Pancreas (tissue), 10 donors: ENCODE data around the gene SLC51A. TPM values are rescaled to one million over a fixed set of nuclear protein-coding genes. Genes with fewer than 3 reads are reported as not detected.

Experiments
- ATAC-seq, 4 donors: fragments of 200-7000 bp; cut with Tn5 transposase; one replicate each; pipeline versions ENCODE4 v1.8.0 to v1.9.1; 2020; ENCODE audit warnings: mild to moderate bottlenecking in 4 of 4, moderate library complexity in 4 of 4
- DNase-seq, 6 donors: peaks; one replicate each; pipeline ENCODE4 v3.0.0-alpha.2; 2020
- FAIRE-seq: peaks from 2 replicates; lab custom pipeline; 2012; peaks lifted over from hg19 to GRCh38; lab: Jason Lieb, UNC
- H3K27ac ChIP-seq, 4 donors: fragments of 200-600 bp; sonication (generic); 1 replicate in 3 of 4; 2 replicates in 1 of 4; pipeline versions ENCODE4 v1.5.0 to v1.8.0; 2020
- H3K27me3 ChIP-seq, 4 donors: fragments of 200-600 bp; one replicate each; pipeline ENCODE4 v1.8.0; 2021
- H3K36me3 ChIP-seq, 3 donors: fragments of 200-600 bp; sonication (generic) in 1 of 3; one replicate each; pipeline versions ENCODE4 v1.5.0 to v1.8.0; 2020 to 2021
- H3K4me1 ChIP-seq, 3 donors: fragments of 200-600 bp; one replicate each; pipeline ENCODE4 v1.8.0; 2021
- H3K4me3 ChIP-seq, 4 donors: fragments of 200-600 bp; sonication (generic) in 2 of 4; one replicate each; pipeline versions ENCODE4 v1.5.0 to v1.8.0; 2020 to 2021
- H3K9me3 ChIP-seq, 4 donors: fragments of 200-600 bp; one replicate each; pipeline ENCODE4 v1.8.0; 2021
- CTCF ChIP-seq, 4 donors: fragments of 200-600 bp; sonication (generic) in 3 of 4; IDR thresholded peaks; one replicate each; pipeline versions ENCODE4 v1.5.0 to v1.8.0; 2021; ENCODE audit warnings: antibody characterized with exemption in 4 of 4
- WGBS, 2 donors: extraction: QIAGEN DNeasy Blood & Tissue Kit; methylation state at CpG; one replicate each; pipeline ENCODE4 v1.1.7; 2013; 5-methylcytosine and 5-hydroxymethylcytosine counted together
- intact Hi-C, 3 donors: fragments of 100-400 bp; cut with DNase I; formaldehyde crosslinking; loops; one replicate each; pipeline versions ENCODE4 v1.11.1 to v1.14.2; 2022
- polyA plus RNA-seq, 2 donors: library from polyadenylated mRNA; stranded (reverse); fragments of 200-250 nt; gene quantifications; one replicate each; pipeline ENCODE4 v1.2.3, GENCODE V29; 2013
- total RNA-seq, 6 donors: library from RNA; stranded (reverse); fragmentation: NEBNext Ultra II Directional in 4 of 6; extraction: Animal tissue kit (Norgen Biotek cat#: 25700) in 4 of 6; gene quantifications; one replicate each; pipeline versions ENCODE4 v1.2.1 to v1.2.4, GENCODE V29; 2021 to 2023
- donor health status: healthy with polysubstance abuse.
- donor health status: DM: no; HTN: no; CAD: no; lungs with moderate emphysema.
- donor health status: DM: no; HTN: no; CAD: no.
- donor health status: control.
- donor health status: control.
- donor health status: Bipolar disorder and iron deficiency.
- donor health status: DM: yes; HTN: yes; CAD: no.
- donor health status: DM: no; HTN: no; CAD: no.
- donor health status: DM: no; HTN: no; CAD: no.
- donor health status: DM: yes; HTN: yes; CAD: no.

Gene SLC51A
- total and polyA plus RNA-seq, 8 donors: 0.19 to 1.2 (median 0.30) TPM; not detected in 4

GRCh38 chr3:196174652-196175051 lies 41.7 kb upstream of the SLC51A start:
- Histone ChIP-seq H3K4me3 (no peak overlapping the region), H3K36me3 (no peaks in the 10 kb centered on the region), H3K9me3 (no peaks in the 10 kb centered on the region), H3K27ac (no peak overlapping the region), H3K27me3 (no peaks in the 10 kb centered on the region), H3K4me1 (peaks cover 0 to 2% (median 0%) of the 10 kb centered on the region in 3 donors)
- TF ChIP-seq CTCF (IDR thresholded peaks at IDR 0.05): no peak
- ATAC-seq (no peak), FAIRE-seq (no peak), DNase-seq (no peak)
- 86 to 95% methylated on average over 3 of the region's 3 CpGs for WGBS, 2 donors
- intact Hi-C loops: no loop called here

- DNase-seq: no peak
- Histone ChIP-seq H3K4me3 (no peak overlapping the region), H3K27ac (no peak overlapping the region), H3K9me3 (no peaks in the 10 kb centered on the region), H3K4me1 (no peaks in the 10 kb centered on the region), H3K27me3 (no peaks in the 10 kb centered on the region), H3K36me3 (no peaks in the 10 kb centered on the region)
- intact Hi-C loops: no loop called here
- TF ChIP-seq CTCF (IDR thresholded peaks at IDR 0.05): no peak
- ATAC-seq: no peak
- 82 to 87% methylated on average over 19 of the region's 19 CpGs for WGBS, 2 donors
- no peak for FAIRE-seq
Measured at GRCh38 chr3:196175116-196175625, 41.2 kb upstream of the SLC51A start.

DNA sequence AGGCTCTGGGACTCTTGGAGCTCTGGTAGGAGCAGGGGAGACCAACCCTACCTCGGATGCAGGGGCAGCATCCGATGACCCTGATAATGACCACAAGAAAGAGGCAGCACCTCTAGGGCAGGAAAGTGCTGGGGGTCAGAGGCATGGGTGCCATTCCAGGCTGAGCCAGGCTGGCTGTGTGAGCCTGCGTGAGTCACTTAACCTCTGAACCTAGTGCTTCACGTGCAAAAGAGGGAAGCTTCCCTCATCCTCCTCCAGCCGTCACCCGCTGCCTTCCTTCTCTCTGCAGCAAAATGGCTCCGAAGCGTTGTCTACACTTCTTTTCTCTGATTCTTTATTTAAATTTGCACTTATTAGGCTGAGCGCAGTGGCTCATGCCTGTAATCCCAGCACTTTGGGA lies 40.6 kb upstream of the SLC51A start:
- Histone ChIP-seq H3K27ac (no peak overlapping the region), H3K4me1 (no peaks in the 10 kb centered on the region), H3K4me3 (no peak overlapping the region), H3K27me3 (no peaks in the 10 kb centered on the region), H3K9me3 (no peaks in the 10 kb centered on the region), H3K36me3 (no peaks in the 10 kb centered on the region)
- 86 to 90% methylated on average over 9 of the region's 9 CpGs for whole genome bisulfite sequencing, 2 donors
- intact Hi-C loops: no loop called here
- DNase-seq: no peak
- ATAC-seq: no peak
- FAIRE-seq: no peak
- no peak for TF ChIP-seq CTCF (IDR thresholded peaks at IDR 0.05)

GRCh38 chr3:196177567-196177966 lies 38.8 kb upstream of the SLC51A start:
- H3K27ac ChIP-seq: no peak overlapping the region
- H3K4me1 ChIP-seq: no peaks in the 10 kb centered on the region
- H3K27me3 ChIP-seq: no peaks in the 10 kb centered on the region
- H3K4me3 ChIP-seq: no peak overlapping the region
- WGBS, 2 donors: 81 to 85% methylated on average over 16 of the region's 16 CpGs
- no peak for FAIRE-seq
- no peak for TF ChIP-seq CTCF (IDR thresholded peaks at IDR 0.05)
- H3K36me3 ChIP-seq: no peaks in the 10 kb centered on the region
- peak in 1 of 6 donors; percentile 18 for DNase-seq
- no peaks in the 10 kb centered on the region for H3K9me3 ChIP-seq
- intact Hi-C loops: no loop called here
- ATAC-seq: no peak

DNA sequence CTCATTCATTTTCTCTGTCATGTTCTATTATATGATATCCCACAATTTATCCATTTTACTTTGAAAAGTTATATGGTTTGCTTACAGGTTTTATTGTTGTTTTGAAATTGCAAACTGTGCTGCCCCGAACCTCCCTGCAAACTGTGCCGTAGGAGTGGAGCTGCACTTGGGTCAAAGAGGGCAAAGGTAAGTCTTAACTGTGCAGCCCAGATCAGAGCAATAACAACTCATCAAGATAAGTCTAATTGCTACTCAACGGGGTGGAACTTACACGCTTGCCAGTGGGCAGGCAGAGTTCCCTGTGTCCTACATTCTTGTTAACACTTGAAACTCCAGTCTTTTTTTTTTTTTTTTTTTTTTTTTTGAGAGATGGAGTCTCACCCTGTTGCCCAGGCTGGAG lies 38.4 kb upstream of the SLC51A start:
- H3K9me3 ChIP-seq: no peaks in the 10 kb centered on the region
- FAIRE-seq (no peak), DNase-seq (peak in 1 of 6 donors; percentile 9), ATAC-seq (peak in 1 of 4 donors; percentile 33)
- no peak overlapping the region for H3K27ac ChIP-seq
- no peaks in the 10 kb centered on the region for H3K4me1 ChIP-seq
- H3K27me3 ChIP-seq: no peaks in the 10 kb centered on the region
- H3K4me3 ChIP-seq: no peak overlapping the region
- no peak for TF ChIP-seq CTCF (IDR thresholded peaks at IDR 0.05)
- intact Hi-C loops: no loop called here
- WGBS, 2 donors: 28 to 38% methylated on average over 4 of the region's 4 CpGs
- no peaks in the 10 kb centered on the region for H3K36me3 ChIP-seq
